ENCODE results near the gene CARD11.

CARD11 gene

DNA sequence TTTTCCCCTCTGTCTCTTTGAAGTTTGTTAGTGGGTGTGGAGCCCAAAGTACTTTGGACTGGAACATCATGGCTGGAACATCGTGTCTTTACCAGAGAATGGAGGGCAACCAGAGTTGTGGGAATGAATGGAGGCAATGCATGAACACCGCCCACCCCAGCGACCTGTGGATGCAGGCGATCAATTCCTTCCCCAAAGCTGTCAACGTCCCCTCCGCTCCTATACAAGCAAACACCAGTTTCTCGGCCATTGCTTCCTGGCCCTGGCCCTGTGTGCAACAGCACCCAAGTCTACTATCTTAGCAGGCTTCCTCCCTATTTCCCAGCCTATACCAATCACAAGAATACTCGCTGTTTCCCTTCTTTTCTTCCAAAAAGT is 62.6 kb downstream of the CARD11 start:
- no peak for DNase-seq (ENCODE audit: low read depth)

DNA sequence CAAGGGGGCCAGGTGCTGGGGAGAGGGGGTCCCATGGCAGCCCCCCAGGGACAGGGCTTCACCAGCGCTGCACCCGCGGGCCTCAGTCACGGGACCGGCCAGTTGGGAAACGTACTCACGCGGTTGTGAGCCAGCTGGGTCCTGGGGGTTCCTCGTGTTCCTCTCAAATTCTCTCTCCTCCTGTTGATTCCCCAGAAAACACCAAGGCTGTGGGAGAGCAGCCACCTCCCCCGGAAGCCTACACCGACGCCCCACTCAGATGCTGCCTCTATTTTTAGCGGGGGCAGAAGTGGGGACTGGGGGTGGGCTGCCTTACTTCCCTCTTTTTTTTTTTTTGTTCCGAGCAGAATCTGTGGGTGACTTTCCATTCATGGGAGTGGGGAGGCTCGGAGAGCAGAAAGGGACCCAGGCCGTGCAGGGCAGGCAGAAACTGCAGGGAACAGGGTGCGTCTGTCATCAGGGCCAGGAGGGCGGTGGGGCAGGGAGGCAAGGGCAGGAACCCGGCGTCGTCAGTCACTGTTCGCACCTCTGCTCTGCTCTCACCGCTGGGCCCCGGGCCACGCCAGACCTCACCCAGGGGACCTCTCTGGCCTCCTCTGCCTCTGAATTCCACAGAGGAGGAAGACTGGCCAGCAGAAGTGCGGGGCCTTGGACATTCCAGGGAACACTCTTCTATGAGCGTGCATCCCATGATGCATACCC is 63.1 kb downstream of the CARD11 start:
- DNase-seq (ENCODE audit: low read depth) = no peak

DNA sequence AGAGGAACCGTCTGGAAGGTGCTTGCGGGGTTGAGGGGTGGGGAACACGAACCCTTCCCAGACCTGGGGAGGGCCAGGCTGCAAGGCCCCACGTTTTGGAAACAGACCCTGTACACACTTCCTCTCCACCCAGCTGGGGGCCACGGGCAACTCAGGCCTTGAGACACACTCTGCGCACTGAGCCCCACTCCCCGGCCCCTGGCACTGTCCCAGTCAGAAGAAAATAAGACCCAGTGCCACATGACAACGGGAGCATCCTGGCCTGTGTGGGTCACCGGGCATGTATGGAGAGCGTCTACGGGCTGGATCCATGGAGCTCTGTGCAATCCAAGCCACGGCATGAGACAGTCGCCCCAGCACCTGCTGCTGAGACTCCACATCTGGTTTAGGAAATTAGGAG is 63.7 kb downstream of the CARD11 start:
- DNase-seq (ENCODE audit: low read depth) = no peak

DNA sequence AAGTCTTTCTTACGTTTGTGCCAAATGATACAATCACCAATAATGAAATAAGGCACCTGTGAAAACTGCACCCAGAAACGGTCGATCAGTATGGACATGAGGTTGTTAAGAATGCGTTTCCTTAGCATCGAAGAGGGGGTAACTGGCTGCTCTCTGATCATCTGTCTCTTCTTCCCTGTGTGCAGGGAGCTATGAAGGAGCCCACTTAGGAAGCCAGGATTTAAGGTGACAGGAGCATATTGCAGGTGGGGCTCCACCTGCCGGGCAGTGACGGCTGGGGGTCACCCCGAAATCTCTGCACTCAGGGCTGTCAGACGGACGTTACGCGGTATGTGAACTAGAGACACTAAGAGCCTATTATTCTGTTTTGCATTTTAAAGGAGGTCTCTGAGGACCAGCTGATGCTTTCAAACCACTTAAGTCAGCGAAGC is 64.5 kb downstream of the CARD11 start:
- no peak for DNase-seq (ENCODE audit: low read depth)

DNA sequence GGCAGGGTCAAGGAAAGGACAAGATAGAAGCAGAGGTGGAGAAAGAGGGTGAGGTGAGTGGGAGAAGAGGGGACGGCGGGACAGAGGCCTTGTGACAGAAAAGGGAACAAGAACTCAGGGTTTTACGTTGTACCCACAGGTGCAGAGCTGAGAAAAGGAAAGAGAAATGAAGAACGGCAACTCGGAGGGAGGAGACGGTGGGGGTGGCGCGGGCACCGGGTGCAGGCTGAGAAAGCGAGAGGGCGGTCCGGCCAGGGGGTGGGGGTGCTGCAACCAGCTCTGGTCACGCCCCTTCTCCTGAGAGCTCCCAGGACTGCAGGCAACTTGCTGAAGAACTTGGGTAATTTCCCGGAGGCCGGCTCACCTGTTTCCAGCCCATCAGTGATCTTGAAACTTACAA is 65.3 kb downstream of the CARD11 start:
- peak; percentile 70 for DNase-seq (ENCODE audit: low read depth)

- DNase-seq (ENCODE audit: low read depth) = no peak
Observed at GRCh38 chr7:2975821-2976371, 67.8 kb downstream of the CARD11 start.

- no peak for DNase-seq (ENCODE audit: low read depth)
Observed at GRCh38 chr7:2974093-2974819, 69.4 kb downstream of the CARD11 start.

- no peak for DNase-seq (ENCODE audit: low read depth)
Observed at GRCh38 chr7:2972835-2973161, 70.9 kb downstream of the CARD11 start.

DNA sequence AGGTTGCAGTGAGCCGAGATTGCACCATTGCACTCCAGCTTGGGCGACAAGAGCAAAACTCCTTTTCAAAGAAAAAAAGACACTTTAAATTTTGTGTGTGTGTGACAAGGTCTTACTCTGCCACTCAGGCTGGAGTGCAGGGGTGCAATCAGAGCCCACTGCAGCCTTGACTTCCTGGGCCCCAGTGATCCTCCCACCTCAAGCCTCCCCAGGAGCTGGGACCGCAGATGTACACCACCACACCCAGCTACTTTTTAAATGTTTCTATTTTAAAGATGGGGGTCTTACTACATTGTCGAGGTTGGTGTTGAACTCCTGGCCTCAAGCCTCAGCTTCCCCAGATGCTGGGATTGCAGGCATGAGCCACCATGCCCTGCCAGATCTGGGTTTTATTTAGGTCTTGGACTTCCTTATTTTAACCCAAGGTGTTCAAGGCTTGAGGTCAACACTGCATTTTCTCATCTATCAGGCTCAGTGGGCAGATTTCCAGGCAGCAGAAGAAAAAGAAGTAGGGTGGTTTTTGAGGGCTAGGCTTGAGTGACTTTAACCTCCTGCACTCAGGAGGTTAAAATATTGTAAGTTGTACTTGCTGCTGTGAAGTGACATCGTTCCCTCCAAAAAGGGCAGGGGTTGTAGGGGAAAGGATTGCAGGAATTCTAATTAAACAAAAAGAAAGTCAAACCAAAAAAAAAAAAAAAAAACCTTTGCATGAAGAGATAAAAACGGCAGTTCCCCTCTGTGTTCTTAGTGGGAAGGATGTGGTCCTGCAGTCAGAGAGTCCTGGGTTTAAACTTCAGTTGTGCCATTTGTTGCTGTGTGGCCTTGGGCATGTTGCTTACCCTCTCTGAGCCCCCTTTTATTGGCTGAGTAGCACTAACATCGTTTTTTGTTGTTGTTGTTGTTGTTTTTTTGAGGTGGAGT is 71.5 kb downstream of the CARD11 start:
- DNase-seq (ENCODE audit: low read depth) = no peak

GRCh38 chr7:2970861-2971260 is 72.8 kb downstream of the CARD11 start:
- no peak for DNase-seq (ENCODE audit: low read depth)

GRCh38 chr7:2970307-2970664 is 73.4 kb downstream of the CARD11 start:
- no peak for DNase-seq (ENCODE audit: low read depth)

DNA sequence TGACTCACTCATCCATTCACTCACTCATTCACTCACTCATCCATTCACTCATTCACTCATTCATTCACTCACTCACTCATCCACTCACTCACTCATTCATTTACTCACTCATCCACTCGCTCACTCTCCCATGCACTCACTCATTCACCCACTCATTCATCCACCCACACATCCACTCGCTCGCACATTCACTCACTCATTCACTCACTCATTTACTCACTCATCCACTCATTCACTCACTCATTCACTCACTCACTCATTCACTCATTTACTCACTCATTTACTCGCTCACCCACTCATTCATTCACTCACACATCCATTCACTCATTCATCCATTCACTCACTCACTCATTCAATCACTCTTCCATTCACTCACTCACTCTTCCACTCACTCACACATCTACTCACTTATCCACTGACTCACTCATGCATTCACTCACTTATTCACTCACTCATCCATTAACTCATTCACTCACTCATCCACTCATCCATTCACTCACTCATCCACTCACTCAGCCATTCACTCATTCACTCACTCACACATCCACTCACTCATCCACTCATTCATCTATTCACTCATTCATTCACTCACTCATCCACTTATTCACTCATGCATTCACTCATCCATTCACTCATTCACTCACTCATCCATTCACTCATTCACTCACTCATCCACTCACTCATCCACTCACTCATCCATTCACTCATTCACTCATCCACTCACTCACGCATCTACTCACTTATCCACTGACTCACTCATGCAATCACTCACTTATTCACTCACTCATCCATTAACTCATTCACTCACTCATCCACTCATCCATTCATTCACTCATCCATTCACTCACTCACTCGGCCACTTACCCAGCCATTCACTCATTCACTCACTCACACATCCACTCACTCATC is 74.0 kb downstream of the CARD11 start:
- DNase-seq (ENCODE audit: low read depth) = no peak

- DNase-seq (ENCODE audit: low read depth) = no peak
Observed at GRCh38 chr7:2968616-2969397, 74.9 kb downstream of the CARD11 start.

DNA sequence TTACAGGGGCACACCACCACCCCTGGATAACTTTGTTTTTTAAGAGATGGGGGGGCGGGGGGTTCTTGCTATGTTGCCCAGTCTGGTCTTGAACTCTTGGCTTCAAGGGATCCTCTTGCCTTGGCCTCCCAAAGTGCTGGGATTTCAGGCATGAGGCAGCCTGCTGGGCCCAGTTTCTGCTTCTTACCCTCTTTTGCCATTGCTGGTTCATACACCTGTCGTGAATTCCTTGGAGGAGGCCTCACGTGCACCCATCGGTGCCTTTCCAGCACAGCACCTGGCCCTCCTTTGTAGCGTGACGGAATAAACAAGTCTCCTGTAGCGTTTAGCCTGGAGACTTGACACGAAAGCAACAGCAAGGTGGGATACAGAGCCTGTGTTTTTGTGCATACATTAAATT is 75.5 kb downstream of the CARD11 start:
- DNase-seq (ENCODE audit: low read depth) = no peak

DNA sequence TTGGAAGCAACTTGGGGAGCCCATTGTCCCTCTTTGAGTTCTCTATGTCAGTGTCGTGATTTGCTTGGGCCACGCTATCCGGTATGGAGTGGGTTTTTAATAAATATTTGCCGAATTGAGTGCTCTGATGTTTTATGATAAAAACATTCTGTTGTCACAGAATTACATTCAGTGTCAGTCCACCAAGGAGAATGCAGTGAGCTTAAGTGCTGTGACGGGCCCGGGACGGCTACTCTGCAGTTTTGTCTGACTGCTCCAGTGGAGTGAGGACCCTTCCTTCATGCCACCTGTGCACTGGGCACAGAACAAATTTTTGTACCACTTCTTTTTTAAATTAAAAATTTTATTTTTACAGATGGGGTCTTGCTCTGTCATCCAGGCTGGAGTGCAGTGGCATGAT is 76.0 kb downstream of the CARD11 start:
- no peak for DNase-seq (ENCODE audit: low read depth)

- DNase-seq (ENCODE audit: low read depth) = no peak
Observed at GRCh38 chr7:2967253-2967652, 76.4 kb downstream of the CARD11 start.

- DNase-seq (ENCODE audit: low read depth) = no peak
Observed at GRCh38 chr7:2966466-2967078, 77.1 kb downstream of the CARD11 start.

DNA sequence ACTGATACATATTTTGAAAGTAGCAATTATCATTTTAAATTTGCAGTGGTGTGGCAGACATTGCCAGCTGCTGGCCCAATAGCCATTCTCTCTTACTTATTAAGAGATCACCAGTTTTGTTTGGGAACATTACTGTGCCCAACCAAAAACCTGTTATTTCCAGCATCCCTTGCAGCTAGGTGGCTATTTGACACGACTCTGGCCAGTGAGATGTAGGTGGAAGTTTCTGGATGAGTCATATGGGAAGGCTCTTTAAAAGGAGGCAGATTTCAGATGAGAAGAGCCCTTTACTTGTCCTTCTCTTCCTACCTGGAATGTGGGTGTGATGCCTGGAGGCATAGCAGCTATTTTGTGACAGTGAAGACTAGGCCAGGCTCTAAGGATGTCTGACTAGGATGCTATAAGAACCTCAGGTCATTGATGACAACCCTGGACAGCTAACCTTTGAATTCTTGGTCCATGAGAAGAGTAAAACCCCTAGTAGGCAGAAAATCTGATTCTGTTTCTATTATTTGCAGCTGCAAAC is 77.9 kb downstream of the CARD11 start:
- DNase-seq (ENCODE audit: low read depth) = no peak

- DNase-seq (ENCODE audit: low read depth) = no peak
Observed at GRCh38 chr7:2965301-2965700, 78.4 kb downstream of the CARD11 start.

GRCh38 chr7:2964208-2964607 is 79.5 kb downstream of the CARD11 start:
- no peak for DNase-seq (ENCODE audit: low read depth)
